ENCODE measurements around the gene TH. TPM values are rescaled to one million over a fixed set of nuclear protein-coding genes. Genes with fewer than 3 reads are reported as not detected.

Gene TH
- total RNA-seq, 1 donor from 2014 or later, result not detected

GRCh38 chr11:2208691-2209369, 37.2 kb upstream of the TH start:
- Histone ChIP-seq H3K9me3 (ENCODE audit: control insufficient read depth in 3 of 3, low read length in 3 of 3) (peaks cover 0 to 7% (median 0%) of the 10 kb centered on the region in 3 donors), H3K4me3 (ENCODE audit: low read length in 3 of 3) (no peak overlapping the region), H3K36me3 (ENCODE audit: control insufficient read depth in 3 of 3, insufficient read depth in 3 of 3, low read length in 3 of 3) (no peaks in the 10 kb centered on the region), H3K4me1 (ENCODE audit: control insufficient read depth in 3 of 3, insufficient read depth in 3 of 3, low read length in 3 of 3) (no peaks in the 10 kb centered on the region), H3K27ac (ENCODE audit: low read depth, low read length) (no peak overlapping the region), H3K27me3 (ENCODE audit: control insufficient read depth in 3 of 3, insufficient read depth in 3 of 3, low read length in 3 of 3) (peaks cover 19 to 51% (median 39%) of the 10 kb centered on the region in 3 donors), H3K9ac (ENCODE audit: low read depth in 1 of 3, low read length in 3 of 3) (no peak overlapping the region)

GRCh38 chr11:2207773-2208621, 36.4 kb upstream of the TH start:
- Histone ChIP-seq H3K9ac (ENCODE audit: low read depth in 1 of 3, low read length in 3 of 3) (no peak overlapping the region), H3K27me3 (ENCODE audit: control insufficient read depth in 3 of 3, insufficient read depth in 3 of 3, low read length in 3 of 3) (peaks cover 19 to 51% (median 39%) of the 10 kb centered on the region in 3 donors)

GRCh38 chr11:2207212-2207611, 35.6 kb upstream of the TH start:
- no peaks in the 10 kb centered on the region for H3K4me1 ChIP-seq (ENCODE audit: control insufficient read depth in 3 of 3, insufficient read depth in 3 of 3, low read length in 3 of 3)
- no peak overlapping the region for H3K4me3 ChIP-seq (ENCODE audit: low read length in 3 of 3)
- H3K27me3 ChIP-seq (ENCODE audit: control insufficient read depth in 3 of 3, insufficient read depth in 3 of 3, low read length in 3 of 3), result peaks cover 19 to 51% (median 41%) of the 10 kb centered on the region in 3 donors
- no peak overlapping the region for H3K9ac ChIP-seq (ENCODE audit: low read depth in 1 of 3, low read length in 3 of 3)
- no peak overlapping the region for H3K27ac ChIP-seq (ENCODE audit: low read depth, low read length)
- no peaks in the 10 kb centered on the region for H3K36me3 ChIP-seq (ENCODE audit: control insufficient read depth in 3 of 3, insufficient read depth in 3 of 3, low read length in 3 of 3)
- peaks cover 0 to 7% (median 0%) of the 10 kb centered on the region in 3 donors for H3K9me3 ChIP-seq (ENCODE audit: control insufficient read depth in 3 of 3, low read length in 3 of 3)

More at GRCh38 chr11:2207773-2208621, 36.4 kb upstream of the TH start:
- H3K4me3 ChIP-seq (ENCODE audit: low read length in 3 of 3), result no peak overlapping the region
- peaks cover 0 to 7% (median 0%) of the 10 kb centered on the region in 3 donors for H3K9me3 ChIP-seq (ENCODE audit: control insufficient read depth in 3 of 3, low read length in 3 of 3)
- H3K4me1 ChIP-seq (ENCODE audit: control insufficient read depth in 3 of 3, insufficient read depth in 3 of 3, low read length in 3 of 3), result no peaks in the 10 kb centered on the region
- no peak overlapping the region for H3K27ac ChIP-seq (ENCODE audit: low read depth, low read length)
- H3K36me3 ChIP-seq (ENCODE audit: control insufficient read depth in 3 of 3, insufficient read depth in 3 of 3, low read length in 3 of 3), result no peaks in the 10 kb centered on the region

GRCh38 chr11:2205981-2206690, 34.5 kb upstream of the TH start:
- Histone ChIP-seq H3K36me3 (ENCODE audit: control insufficient read depth in 3 of 3, insufficient read depth in 3 of 3, low read length in 3 of 3) (no peaks in the 10 kb centered on the region), H3K4me3 (ENCODE audit: low read length in 3 of 3) (no peak overlapping the region), H3K27ac (ENCODE audit: low read depth, low read length) (no peak overlapping the region), H3K4me1 (ENCODE audit: control insufficient read depth in 3 of 3, insufficient read depth in 3 of 3, low read length in 3 of 3) (no peaks in the 10 kb centered on the region), H3K27me3 (ENCODE audit: control insufficient read depth in 3 of 3, insufficient read depth in 3 of 3, low read length in 3 of 3) (peaks cover 17 to 45% (median 36%) of the 10 kb centered on the region in 3 donors), H3K9me3 (ENCODE audit: control insufficient read depth in 3 of 3, low read length in 3 of 3) (peaks cover 0 to 7% (median 0%) of the 10 kb centered on the region in 3 donors), H3K9ac (ENCODE audit: low read depth in 1 of 3, low read length in 3 of 3) (no peak overlapping the region)

GRCh38 chr11:2205214-2205720, 33.7 kb upstream of the TH start:
- Histone ChIP-seq H3K9me3 (ENCODE audit: control insufficient read depth in 3 of 3, low read length in 3 of 3) (peaks cover 0 to 7% (median 0%) of the 10 kb centered on the region in 3 donors), H3K36me3 (ENCODE audit: control insufficient read depth in 3 of 3, insufficient read depth in 3 of 3, low read length in 3 of 3) (no peaks in the 10 kb centered on the region), H3K4me3 (ENCODE audit: low read length in 3 of 3) (no peak overlapping the region), H3K9ac (ENCODE audit: low read depth in 1 of 3, low read length in 3 of 3) (no peak overlapping the region), H3K4me1 (ENCODE audit: control insufficient read depth in 3 of 3, insufficient read depth in 3 of 3, low read length in 3 of 3) (no peaks in the 10 kb centered on the region), H3K27ac (ENCODE audit: low read depth, low read length) (no peak overlapping the region), H3K27me3 (ENCODE audit: control insufficient read depth in 3 of 3, insufficient read depth in 3 of 3, low read length in 3 of 3) (peaks cover 9 to 37% (median 27%) of the 10 kb centered on the region in 3 donors)

GRCh38 chr11:2204361-2205213, 33.0 kb upstream of the TH start:
- Histone ChIP-seq H3K9me3 (ENCODE audit: control insufficient read depth in 3 of 3, low read length in 3 of 3) (peaks cover 0 to 7% (median 0%) of the 10 kb centered on the region in 3 donors), H3K4me3 (ENCODE audit: low read length in 3 of 3) (no peak overlapping the region), H3K4me1 (ENCODE audit: control insufficient read depth in 3 of 3, insufficient read depth in 3 of 3, low read length in 3 of 3) (no peaks in the 10 kb centered on the region), H3K36me3 (ENCODE audit: control insufficient read depth in 3 of 3, insufficient read depth in 3 of 3, low read length in 3 of 3) (no peaks in the 10 kb centered on the region), H3K27ac (ENCODE audit: low read depth, low read length) (no peak overlapping the region), H3K27me3 (ENCODE audit: control insufficient read depth in 3 of 3, insufficient read depth in 3 of 3, low read length in 3 of 3) (peaks cover 2 to 30% (median 22%) of the 10 kb centered on the region in 3 donors), H3K9ac (ENCODE audit: low read depth in 1 of 3, low read length in 3 of 3) (no peak overlapping the region)

- H3K36me3 ChIP-seq (ENCODE audit: control insufficient read depth in 3 of 3, insufficient read depth in 3 of 3, low read length in 3 of 3), result no peaks in the 10 kb centered on the region
- no peak overlapping the region for H3K9ac ChIP-seq (ENCODE audit: low read depth in 1 of 3, low read length in 3 of 3)
- H3K27ac ChIP-seq (ENCODE audit: low read depth, low read length), result no peak overlapping the region
- H3K4me1 ChIP-seq (ENCODE audit: control insufficient read depth in 3 of 3, insufficient read depth in 3 of 3, low read length in 3 of 3), result no peaks in the 10 kb centered on the region
- peaks cover 0 to 7% (median 0%) of the 10 kb centered on the region in 3 donors for H3K9me3 ChIP-seq (ENCODE audit: control insufficient read depth in 3 of 3, low read length in 3 of 3)
- H3K27me3 ChIP-seq (ENCODE audit: control insufficient read depth in 3 of 3, insufficient read depth in 3 of 3, low read length in 3 of 3), result peaks cover 0 to 24% (median 18%) of the 10 kb centered on the region in 3 donors
- no peak overlapping the region for H3K4me3 ChIP-seq (ENCODE audit: low read length in 3 of 3)
These were observed 32.0 kb upstream of the TH start for GRCh38 chr11:2203440-2204259.

- no peak overlapping the region for H3K9ac ChIP-seq (ENCODE audit: low read depth in 1 of 3, low read length in 3 of 3)
- no peak overlapping the region for H3K27ac ChIP-seq (ENCODE audit: low read depth, low read length)
- no peak overlapping the region for H3K4me3 ChIP-seq (ENCODE audit: low read length in 3 of 3)
- no peaks in the 10 kb centered on the region for H3K36me3 ChIP-seq (ENCODE audit: control insufficient read depth in 3 of 3, insufficient read depth in 3 of 3, low read length in 3 of 3)
- no peaks in the 10 kb centered on the region for H3K4me1 ChIP-seq (ENCODE audit: control insufficient read depth in 3 of 3, insufficient read depth in 3 of 3, low read length in 3 of 3)
- H3K9me3 ChIP-seq (ENCODE audit: control insufficient read depth in 3 of 3, low read length in 3 of 3), result peaks cover 0 to 7% (median 0%) of the 10 kb centered on the region in 3 donors
- H3K27me3 ChIP-seq (ENCODE audit: control insufficient read depth in 3 of 3, insufficient read depth in 3 of 3, low read length in 3 of 3), result peaks cover 0 to 20% (median 11%) of the 10 kb centered on the region in 3 donors
These were observed 31.4 kb upstream of the TH start for GRCh38 chr11:2202900-2203439.
